HCT116 (cell line): ENCODE results near the gene IL36B. TPM values are rescaled to one million over a fixed set of nuclear protein-coding genes. Genes with fewer than 3 reads are reported as not detected.

Experiments
- ATAC-seq: fragments of 200-7000 bp; cut with Tn5 transposase; 2 replicates; pipeline ENCODE4 v1.9.1; 2020; ENCODE audit warnings: mild to moderate bottlenecking, moderate library complexity
- BruUV-seq: library from RNA; stranded (reverse); fragments of 400-500 nt; replicated peaks from 2 replicates; lab custom pipeline; 2021; lab: Mats Ljungman, UMichigan
- CTCF ChIA-PET: fragments of 300-600 bp; sonication (Branson Sonifier 250); formaldehyde crosslinking; loops from one replicate; lab custom pipeline; 2021; ENCODE audit warnings: antibody characterized with exemption; lab: Charles Lee
- POLR2A ChIA-PET: fragments of 300-600, 350-600 bp; sonication (Branson Sonifier 250); formaldehyde crosslinking; loops from one replicate; lab custom pipeline; 2021; ENCODE audit warnings: antibody characterized with exemption; lab: Charles Lee
- RAD21 ChIA-PET, 2 experiments: fragments of 300-600 bp; sonication (Branson Sonifier 250); formaldehyde crosslinking; loops; one replicate each; lab custom pipeline; 2023; ENCODE audit warnings: low total read pairs in 2 of 2; ENCODE audit not compliant: uncharacterized antibody in 2 of 2, unreplicated experiment in 2 of 2, low non-redundant PET in 1 of 2; lab: Charles Lee
- DNase-seq: peaks from one replicate; pipeline ENCODE4 v3.0.0-alpha.2; 2010; ENCODE audit warnings: low read depth, low spot score
- H2AFZ ChIP-seq: fragments of 200-600 bp; shearing (Covaris generic), sonication (generic); 2 replicates; pipeline ENCODE4 v1.6.1; 2017; ENCODE audit warnings: low read depth, mixed run types, mixed read lengths, antibody characterized with exemption, low read length; ENCODE audit not compliant: poor library complexity, severe bottlenecking
- H3K27ac ChIP-seq: 2 replicates; pipeline ENCODE4 v1.5.1; 2012; ENCODE audit warnings: low read depth, low read length
- H3K27me3 ChIP-seq: fragments of 200-600 bp; sonication (generic); 2 replicates; pipeline ENCODE4 v1.6.1; 2016; ENCODE audit warnings: mixed run types, low read length, mixed read lengths; ENCODE audit not compliant: insufficient read depth
- H3K36me3 ChIP-seq, 2 experiments: fragments of 200-500 bp in 1 of 2; fragments of 200-600 bp in 1 of 2; sonication (Bioruptor generic) in 1 of 2; sonication (generic) in 1 of 2; 2 replicates each; pipeline versions ENCODE4 v1.5.1 to v1.6.1; 2014 to 2016; ENCODE audit warnings: low read length in 2 of 2, inconsistent platforms in 1 of 2, mixed read lengths in 1 of 2, mixed run types in 1 of 2; ENCODE audit not compliant: insufficient read depth in 2 of 2, control insufficient read depth in 1 of 2
- H3K4me1 ChIP-seq, 2 experiments: fragments of 200-600 bp in 1 of 2; sonication (generic) in 1 of 2; 2 replicates each; pipeline versions ENCODE4 v1.5.1 to v1.6.1; 2012 to 2017; ENCODE audit warnings: low read length in 2 of 2, inconsistent platforms in 1 of 2, mild to moderate bottlenecking in 1 of 2, mixed read lengths in 1 of 2, mixed run types in 1 of 2, moderate library complexity in 1 of 2; ENCODE audit not compliant: insufficient read depth in 2 of 2, control insufficient read depth in 1 of 2
- H3K4me2 ChIP-seq: fragments of 200-600 bp; sonication (generic); 2 replicates; pipeline ENCODE4 v1.6.1; 2017; ENCODE audit warnings: mixed run types, low read length, mixed read lengths
- H3K4me3 ChIP-seq, 2 experiments: fragments of 200-600 bp in 1 of 2; sonication (generic) in 1 of 2; replicated peaks in 1 of 2; 2 replicates each; pipeline ENCODE4 v1.5.1; 2011 to 2016; ENCODE audit warnings: low read length in 2 of 2, control low read depth in 1 of 2, low read depth in 1 of 2, mild to moderate bottlenecking in 1 of 2, mixed read lengths in 1 of 2, mixed run types in 1 of 2
- H3K79me2 ChIP-seq: fragments of 200-600 bp; sonication (generic); 2 replicates; pipeline ENCODE4 v1.6.1; 2017; ENCODE audit warnings: mild to moderate bottlenecking, mixed run types, low read length, moderate library complexity, mixed read lengths; ENCODE audit not compliant: insufficient read depth
- H3K9ac ChIP-seq: fragments of 200-600 bp; sonication (generic); 2 replicates; pipeline ENCODE4 v1.6.1; 2016; ENCODE audit warnings: low read length, mixed read lengths
- H3K9me2 ChIP-seq: fragments of 200-600 bp; sonication (generic), shearing (Covaris generic); 2 replicates; pipeline ENCODE4 v1.6.1; 2017; ENCODE audit warnings: mixed run types, mild to moderate bottlenecking, moderate library complexity; ENCODE audit not compliant: insufficient read depth
- H3K9me3 ChIP-seq, 2 experiments: fragments of 200-500 bp in 1 of 2; fragments of 200-600 bp in 1 of 2; sonication (Bioruptor generic) in 1 of 2; sonication (generic) in 1 of 2; 2 replicates each; pipeline ENCODE4 v1.6.1; 2014 to 2017; ENCODE audit warnings: low read length in 2 of 2, mixed read lengths in 2 of 2, inconsistent platforms in 1 of 2, low read depth in 1 of 2, mild to moderate bottlenecking in 1 of 2, mixed run types in 1 of 2, moderate library complexity in 1 of 2; ENCODE audit not compliant: control insufficient read depth in 1 of 2, insufficient read depth in 1 of 2
- H4K20me1 ChIP-seq: fragments of 200-600 bp; sonication (generic), shearing (Covaris generic); 2 replicates; pipeline ENCODE4 v1.6.1; 2017; ENCODE audit warnings: mixed run types, mild to moderate bottlenecking, moderate library complexity; ENCODE audit not compliant: insufficient read depth
- CEBPB ChIP-seq: IDR thresholded peaks from 2 replicates; pipeline ENCODE4 v1.6.1; 2012; ENCODE audit warnings: low read depth
- ELF1 ChIP-seq: IDR thresholded peaks from 2 replicates; pipeline ENCODE4 v1.6.1; 2012; ENCODE audit warnings: low read depth, borderline replicate concordance
- EZH2 ChIP-seq: fragments of 200-600 bp; sonication (generic); IDR thresholded peaks from 2 replicates; pipeline ENCODE4 v1.6.1; 2017; ENCODE audit warnings: antibody characterized with exemption, mixed run types
- FOSL1 ChIP-seq: IDR thresholded peaks from 2 replicates; pipeline ENCODE4 v1.6.1; 2012; ENCODE audit warnings: low read depth
- POLR2A ChIP-seq: IDR thresholded peaks from 2 replicates; pipeline ENCODE4 v1.7.0; 2011; ENCODE audit warnings: borderline replicate concordance; ENCODE audit not compliant: insufficient read depth, insufficient read length; ENCODE audit errors: extremely low read depth
- POLR2AphosphoS5 ChIP-seq: IDR thresholded peaks from 2 replicates; pipeline ENCODE4 v1.6.1; 2011; ENCODE audit warnings: mild to moderate bottlenecking, low read depth, low read length, moderate library complexity
- RAD21 ChIP-seq: IDR thresholded peaks from 2 replicates; pipeline ENCODE4 v1.6.1; 2012; ENCODE audit warnings: low read depth, mild to moderate bottlenecking
- SIN3A ChIP-seq: IDR thresholded peaks from 2 replicates; pipeline ENCODE4 v1.6.1; 2012; ENCODE audit warnings: low read depth
- SP1 ChIP-seq: IDR thresholded peaks from 2 replicates; pipeline ENCODE4 v1.6.1; 2012; ENCODE audit warnings: low read depth
- SRF ChIP-seq: IDR thresholded peaks from 2 replicates; pipeline ENCODE4 v1.6.1; 2012; ENCODE audit warnings: low read depth
- TCF7L2 ChIP-seq: IDR thresholded peaks from 2 replicates; pipeline ENCODE4 v1.7.0; 2011; ENCODE audit warnings: borderline replicate concordance, inconsistent platforms; ENCODE audit not compliant: insufficient read depth, insufficient read length; ENCODE audit errors: extremely low read depth
- YY1 ChIP-seq: IDR thresholded peaks from 2 replicates; pipeline ENCODE4 v1.6.1; 2011; ENCODE audit warnings: low read length, low read depth, moderate library complexity, mild to moderate bottlenecking; ENCODE audit not compliant: insufficient replicate concordance; ENCODE audit errors: extremely low read depth
- ZBTB33 ChIP-seq: IDR thresholded peaks from 2 replicates; pipeline ENCODE4 v1.6.1; 2011; ENCODE audit warnings: mild to moderate bottlenecking, low read length, moderate library complexity; ENCODE audit not compliant: insufficient replicate concordance; ENCODE audit errors: extremely low read depth
- ZFX ChIP-seq: fragments of 450-650 bp; IDR thresholded peaks from 2 replicates; pipeline ENCODE4 v1.6.1; 2017
- ZNF274 ChIP-seq: fragments of 200-500 bp; sonication (Bioruptor generic); IDR thresholded peaks from 2 replicates; pipeline ENCODE4 v1.6.1; 2014; ENCODE audit warnings: mild to moderate bottlenecking, low read depth, low read length, inconsistent platforms
- intact Hi-C: fragments of 100-400 bp; cut with micrococcal nuclease; formaldehyde crosslinking; loops from 2 replicates; pipeline ENCODE4 v1.10.0; 2022
- total RNA-seq: library from RNA; stranded (reverse); gene quantifications from one replicate; pipeline ENCODE4 v1.2.1, GENCODE V29; 2021; ENCODE audit not compliant: unreplicated experiment

The IL36B gene
- total RNA-seq, 1 experiment from 2014 or later: not detected

- no peak for ATAC-seq
- ChIA-PET RAD21 (no interaction called here), POLR2A (no interaction called here), CTCF (no interaction called here)
- Histone ChIP-seq H3K79me2 (no peaks in the 10 kb centered on the region), H3K27ac (no peak overlapping the region), H3K4me1 (no peaks in the 10 kb centered on the region), H3K9me3 (peaks cover 0 to 7% of the 10 kb centered on the region in 2 experiments; a peak in 2 of 4 replicates), H3K9ac (no peak overlapping the region), H2AFZ (no peak overlapping the region), H4K20me1 (no peaks in the 10 kb centered on the region), H3K36me3 (no peaks in the 10 kb centered on the region), H3K4me2 (no peak overlapping the region), H3K27me3 (no peaks in the 10 kb centered on the region), H3K4me3 (no peak overlapping the region), H3K9me2 (no peaks in the 10 kb centered on the region; the same call in 1 of the 2 replicates)
- intact Hi-C loops: no loop called here
- TF ChIP-seq SIN3A: no peak
- no peak for TF ChIP-seq RAD21
- TF ChIP-seq ZFX: no peak
- no peak for TF ChIP-seq SRF
- TF ChIP-seq CEBPB: no peak
- TF ChIP-seq YY1: no peak
- no peak for TF ChIP-seq POLR2A
- no peak for TF ChIP-seq ZNF274
- TF ChIP-seq EZH2: no peak
- no peak for TF ChIP-seq SP1
- TF ChIP-seq TCF7L2: no peak
- no peak for DNase-seq
- BruUV-seq: no TSS peak
These were observed 58.0 kb downstream of the IL36B start for GRCh38 chr2:112994648-112995047.

DNA sequence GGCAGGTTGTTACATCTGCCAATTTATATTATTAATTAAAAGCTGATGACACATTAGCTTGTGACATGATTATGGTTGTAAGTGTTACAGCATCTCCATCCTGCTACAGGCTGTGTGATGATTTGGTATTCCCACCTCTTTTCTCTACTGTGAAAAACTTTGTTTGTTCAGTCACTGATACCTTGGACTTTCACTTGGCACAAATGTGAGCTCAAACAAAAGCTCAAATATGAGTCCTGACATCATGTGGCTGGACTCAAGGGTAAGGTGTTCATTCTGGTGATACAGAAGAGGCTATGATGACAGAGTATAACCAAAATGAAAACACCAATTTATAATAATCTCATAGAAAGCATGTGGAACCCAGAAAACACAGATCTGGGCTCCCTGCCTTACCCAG lies 58.8 kb downstream of the IL36B start:
- no peak for ATAC-seq
- POLR2A ChIA-PET: no interaction called here
- RAD21 ChIA-PET: no interaction called here
- no peak overlapping the region for H3K9ac ChIP-seq
- H4K20me1 ChIP-seq: no peaks in the 10 kb centered on the region
- H3K4me2 ChIP-seq: no peak overlapping the region
- TF ChIP-seq FOSL1 (no peak), ELF1 (no peak), POLR2AphosphoS5 (no peak), POLR2A (no peak), ZBTB33 (no peak), ZNF274 (no peak), RAD21 (no peak)
- TF ChIP-seq, all 23 proteins: peak for 0
- Histone ChIP-seq H3K79me2 (no peaks in the 10 kb centered on the region), H3K9me2 (no peaks in the 10 kb centered on the region; the same call in 1 of the 2 replicates), H3K36me3 (no peaks in the 10 kb centered on the region), H3K4me1 (no peaks in the 10 kb centered on the region), H3K27ac (no peak overlapping the region), H3K4me3 (no peak overlapping the region), H2AFZ (no peak overlapping the region), H3K9me3 (peaks cover 0 to 3% of the 10 kb centered on the region in 2 experiments; a peak in 1 of 4 replicates), H3K27me3 (no peaks in the 10 kb centered on the region)
- CTCF ChIA-PET: no interaction called here
- BruUV-seq: no TSS peak
- no peak for DNase-seq
- intact Hi-C loops: no loop called here
